Activated T-cell treated with anti-CD3 and anti-CD28 coated beads, Interleukin-2, amount 50 U/mL, for 4 hours (primary cell): Measurements from ENCODE around the gene SERHL2. TPM values are rescaled to one million over a fixed set of nuclear protein-coding genes. Genes with fewer than 3 reads are reported as not detected.
A peak's percentile ranks its signal among the peaks of the same experiment; 100 is the strongest.
"Not testable (repeated sequence)": the region's sequence is repeated elsewhere in the genome, so short reads cannot be mapped to it uniquely, and the experiment has no call there.

Experiments used
- ATAC-seq, 2 donors: fragments of 200-7000 bp; cut with Tn5 transposase; one replicate each; pipeline ENCODE4 v1.10.0; 2021
- DNase-seq: peaks from one replicate; pipeline ENCODE4 v3.0.0-alpha.2; 2020
- H3K27me3 Mint-ChIP-seq: one replicate; pipeline ENCODE4 v1.8.0; 2021; ENCODE audit warnings: low read depth, mixed read lengths
- H3K36me3 Mint-ChIP-seq: one replicate; pipeline ENCODE4 v1.8.0; 2022; ENCODE audit warnings: mixed read lengths; ENCODE audit not compliant: insufficient read depth
- H3K4me1 Mint-ChIP-seq: one replicate; pipeline ENCODE4 v1.8.0; 2021; ENCODE audit warnings: low read depth, mixed read lengths
- H3K4me3 Mint-ChIP-seq: one replicate; pipeline ENCODE4 v1.8.0; 2021; ENCODE audit warnings: mild to moderate bottlenecking, moderate library complexity, mixed read lengths
- H3K9me3 Mint-ChIP-seq: one replicate; pipeline ENCODE4 v1.8.0; 2021; ENCODE audit warnings: mixed read lengths
- total RNA-seq, 3 donors: library from RNA; stranded (reverse); gene quantifications; one replicate each; pipeline ENCODE4 v1.2.1, GENCODE V29; 2021

Gene SERHL2
- total RNA-seq, 3 donors from 2014 or later = 0.55 to 0.96 (median 0.79) TPM

- Mint-ChIP-seq H3K4me3 (no peak overlapping the region), H3K27me3 (no peaks in the 10 kb centered on the region), H3K36me3 (no peaks in the 10 kb centered on the region), H3K4me1 (peaks cover 23% of the 10 kb centered on the region), H3K9me3 (no peaks in the 10 kb centered on the region)
- no peak for ATAC-seq
- no peak for DNase-seq
Observed at GRCh38 chr22:42549331-42550060, 4.3 kb upstream of the SERHL2 start.

- H3K4me1 Mint-ChIP-seq = peaks cover 23% of the 10 kb centered on the region
- not testable (repeated sequence) for H3K36me3 Mint-ChIP-seq, ATAC-seq, DNase-seq, H3K27me3 Mint-ChIP-seq, H3K9me3 Mint-ChIP-seq
- H3K4me3 Mint-ChIP-seq = peak overlapping the region; percentile 73
Observed at GRCh38 chr22:42552294-42552647, 1.5 kb upstream of the SERHL2 start.

- Mint-ChIP-seq H3K4me3 (no peak overlapping the region), H3K27me3 (no peaks in the 10 kb centered on the region), H3K9me3 (no peaks in the 10 kb centered on the region), H3K4me1 (no peaks in the 10 kb centered on the region), H3K36me3 (peaks cover 1% of the 10 kb centered on the region)
- ATAC-seq = no peak
- no peak for DNase-seq
Observed at GRCh38 chr22:42560381-42560780, 6.6 kb downstream of the SERHL2 start.

- H3K4me3 Mint-ChIP-seq = no peak overlapping the region
- H3K27me3 Mint-ChIP-seq = no peaks in the 10 kb centered on the region
- H3K4me1 Mint-ChIP-seq = no peaks in the 10 kb centered on the region
- DNase-seq (no peak), ATAC-seq (peak; percentile 39 to 54)
- H3K36me3 Mint-ChIP-seq = peaks cover 1% of the 10 kb centered on the region
- no peaks in the 10 kb centered on the region for H3K9me3 Mint-ChIP-seq
Observed at GRCh38 chr22:42560781-42561180, 7.0 kb downstream of the SERHL2 start.

GRCh38 chr22:42561856-42562255 is 8.1 kb downstream of the SERHL2 start:
- peaks cover 1% of the 10 kb centered on the region for H3K36me3 Mint-ChIP-seq
- no peak for ATAC-seq
- no peak overlapping the region for H3K4me3 Mint-ChIP-seq

GRCh38 chr22:42562279-42562678 is 8.5 kb downstream of the SERHL2 start:
- no peaks in the 10 kb centered on the region for H3K4me1 Mint-ChIP-seq

More at GRCh38 chr22:42561856-42562255, 8.1 kb downstream of the SERHL2 start:
- no peak for DNase-seq
- Mint-ChIP-seq H3K9me3 (no peaks in the 10 kb centered on the region), H3K4me1 (no peaks in the 10 kb centered on the region), H3K27me3 (no peaks in the 10 kb centered on the region)

GRCh38 chr22:42562684-42563083 is 8.9 kb downstream of the SERHL2 start:
- no peaks in the 10 kb centered on the region for H3K9me3 Mint-ChIP-seq
- no peak for ATAC-seq
- no peak overlapping the region for H3K4me3 Mint-ChIP-seq
- no peak for DNase-seq
- no peaks in the 10 kb centered on the region for H3K27me3 Mint-ChIP-seq
- H3K36me3 Mint-ChIP-seq = peaks cover 1% of the 10 kb centered on the region
- H3K4me1 Mint-ChIP-seq = no peaks in the 10 kb centered on the region

More at GRCh38 chr22:42562279-42562678, 8.5 kb downstream of the SERHL2 start:
- ATAC-seq = no peak
- H3K27me3 Mint-ChIP-seq = no peaks in the 10 kb centered on the region
- no peak overlapping the region for H3K4me3 Mint-ChIP-seq
- no peaks in the 10 kb centered on the region for H3K9me3 Mint-ChIP-seq
- no peak for DNase-seq
- peaks cover 1% of the 10 kb centered on the region for H3K36me3 Mint-ChIP-seq

GRCh38 chr22:42563943-42564342 is 10.2 kb downstream of the SERHL2 start:
- H3K9me3 Mint-ChIP-seq, DNase-seq, H3K4me3 Mint-ChIP-seq, H3K27me3 Mint-ChIP-seq, H3K36me3 Mint-ChIP-seq, H3K4me1 Mint-ChIP-seq, ATAC-seq: not testable (repeated sequence)

- H3K9me3 Mint-ChIP-seq = no peaks in the 10 kb centered on the region
- DNase-seq = no peak
- no peak for ATAC-seq
- no peak overlapping the region for H3K4me3 Mint-ChIP-seq
- peaks cover 1% of the 10 kb centered on the region for H3K36me3 Mint-ChIP-seq
- H3K27me3 Mint-ChIP-seq = no peaks in the 10 kb centered on the region
- H3K4me1 Mint-ChIP-seq = no peaks in the 10 kb centered on the region
Observed at GRCh38 chr22:42564699-42565098, 10.9 kb downstream of the SERHL2 start.

- no peaks in the 10 kb centered on the region for H3K9me3 Mint-ChIP-seq
- no peak overlapping the region for H3K4me3 Mint-ChIP-seq
- no peaks in the 10 kb centered on the region for H3K4me1 Mint-ChIP-seq
- ATAC-seq (no peak), DNase-seq (no peak)
- H3K36me3 Mint-ChIP-seq = peaks cover 3% of the 10 kb centered on the region
- H3K27me3 Mint-ChIP-seq = no peaks in the 10 kb centered on the region
Observed at GRCh38 chr22:42565956-42566355, 12.2 kb downstream of the SERHL2 start.

- not testable (repeated sequence) for ATAC-seq, H3K27me3 Mint-ChIP-seq, H3K9me3 Mint-ChIP-seq
Observed at GRCh38 chr22:42567950-42568349, 14.2 kb downstream of the SERHL2 start.

GRCh38 chr22:42570580-42570979 is 16.8 kb downstream of the SERHL2 start:
- DNase-seq, H3K4me3 Mint-ChIP-seq, H3K9me3 Mint-ChIP-seq, ATAC-seq, H3K27me3 Mint-ChIP-seq, H3K4me1 Mint-ChIP-seq: not testable (repeated sequence)
- peaks cover 12% of the 10 kb centered on the region for H3K36me3 Mint-ChIP-seq

More at GRCh38 chr22:42567950-42568349, 14.2 kb downstream of the SERHL2 start:
- H3K4me1 Mint-ChIP-seq, H3K36me3 Mint-ChIP-seq, DNase-seq, H3K4me3 Mint-ChIP-seq: not testable (repeated sequence)

GRCh38 chr22:42571068-42571467 is 17.3 kb downstream of the SERHL2 start:
- peaks cover 12% of the 10 kb centered on the region for H3K36me3 Mint-ChIP-seq
- not testable (repeated sequence) for ATAC-seq, H3K4me1 Mint-ChIP-seq

GRCh38 chr22:42574046-42574445 is 20.3 kb downstream of the SERHL2 start:
- not testable (repeated sequence) for H3K4me3 Mint-ChIP-seq, ATAC-seq, H3K4me1 Mint-ChIP-seq, DNase-seq, H3K9me3 Mint-ChIP-seq, H3K27me3 Mint-ChIP-seq
- H3K36me3 Mint-ChIP-seq = peaks cover 12% of the 10 kb centered on the region

More at GRCh38 chr22:42571068-42571467, 17.3 kb downstream of the SERHL2 start:
- H3K27me3 Mint-ChIP-seq, DNase-seq, H3K4me3 Mint-ChIP-seq, H3K9me3 Mint-ChIP-seq: not testable (repeated sequence)

- not testable (repeated sequence) for H3K4me3 Mint-ChIP-seq, DNase-seq, H3K27me3 Mint-ChIP-seq, ATAC-seq, H3K4me1 Mint-ChIP-seq, H3K9me3 Mint-ChIP-seq
- peaks cover 12% of the 10 kb centered on the region for H3K36me3 Mint-ChIP-seq
Observed at GRCh38 chr22:42574468-42574867, 20.7 kb downstream of the SERHL2 start.
